Uterus (tissue), 2 donors: Measurements from ENCODE around the gene RETNLB.

Experiments
- POLR2A ChIP-seq, 2 donors: fragments of 450-650 bp; IDR thresholded peaks; one replicate each; pipeline ENCODE4 v1.6.1; 2016; ENCODE audit warnings: antibody characterized with exemption in 2 of 2, mild to moderate bottlenecking in 1 of 2, moderate library complexity in 1 of 2
- TF ChIP-seq, protein P1 (sequence below), 4 experiments: fragments of 200-600 bp in 2 of 4; fragments of 450-650 bp in 2 of 4; sonication (generic) in 2 of 4; IDR thresholded peaks; one replicate each; pipeline ENCODE4 v1.5.1; 2016 to 2019; ENCODE audit warnings: antibody characterized with exemption in 4 of 4, mild to moderate bottlenecking in 2 of 4, moderate library complexity in 1 of 4

DNA sequence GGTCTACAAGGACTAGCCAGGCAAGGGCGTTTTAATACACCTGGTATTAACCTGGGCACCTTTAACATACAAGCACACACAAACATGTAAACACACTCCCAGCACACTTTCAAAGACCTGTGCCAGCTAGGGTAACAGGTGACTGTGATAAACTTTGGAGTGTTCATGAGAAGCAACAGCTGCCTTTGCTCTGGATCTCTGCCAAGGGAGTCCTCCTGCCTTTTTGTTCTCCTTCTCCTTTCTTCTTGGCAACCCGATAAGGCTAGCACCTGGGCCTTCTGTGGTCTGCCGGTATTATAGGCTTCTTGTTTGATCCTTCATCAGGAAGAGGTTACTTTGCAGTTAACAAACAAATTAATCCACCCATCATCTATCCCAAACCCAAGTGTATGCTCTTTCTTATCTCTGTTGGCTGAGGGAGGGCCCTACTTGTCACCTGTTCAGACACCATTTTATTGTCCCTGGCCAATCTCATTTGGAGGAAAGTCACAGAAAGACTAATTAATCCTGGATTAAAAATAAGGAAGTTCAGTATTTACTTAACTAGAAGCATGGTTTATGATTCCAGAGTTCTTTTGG is at the start of gene RETNLB:
- TF ChIP-seq, protein P1, sequence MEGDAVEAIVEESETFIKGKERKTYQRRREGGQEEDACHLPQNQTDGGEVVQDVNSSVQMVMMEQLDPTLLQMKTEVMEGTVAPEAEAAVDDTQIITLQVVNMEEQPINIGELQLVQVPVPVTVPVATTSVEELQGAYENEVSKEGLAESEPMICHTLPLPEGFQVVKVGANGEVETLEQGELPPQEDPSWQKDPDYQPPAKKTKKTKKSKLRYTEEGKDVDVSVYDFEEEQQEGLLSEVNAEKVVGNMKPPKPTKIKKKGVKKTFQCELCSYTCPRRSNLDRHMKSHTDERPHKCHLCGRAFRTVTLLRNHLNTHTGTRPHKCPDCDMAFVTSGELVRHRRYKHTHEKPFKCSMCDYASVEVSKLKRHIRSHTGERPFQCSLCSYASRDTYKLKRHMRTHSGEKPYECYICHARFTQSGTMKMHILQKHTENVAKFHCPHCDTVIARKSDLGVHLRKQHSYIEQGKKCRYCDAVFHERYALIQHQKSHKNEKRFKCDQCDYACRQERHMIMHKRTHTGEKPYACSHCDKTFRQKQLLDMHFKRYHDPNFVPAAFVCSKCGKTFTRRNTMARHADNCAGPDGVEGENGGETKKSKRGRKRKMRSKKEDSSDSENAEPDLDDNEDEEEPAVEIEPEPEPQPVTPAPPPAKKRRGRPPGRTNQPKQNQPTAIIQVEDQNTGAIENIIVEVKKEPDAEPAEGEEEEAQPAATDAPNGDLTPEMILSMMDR (IDR thresholded peaks at IDR 0.05): no peak
- no peak for TF ChIP-seq POLR2A (IDR thresholded peaks at IDR 0.05)
